SK-N-SH (cell line): ENCODE data around the gene USP2. TPM values are rescaled to one million over a fixed set of nuclear protein-coding genes. Genes with fewer than 3 reads are reported as not detected.

ENCODE experiments used
- CTCF ChIA-PET: fragments of 300-600, 350-600 bp; formaldehyde crosslinking; extraction: SDS; loops from one replicate; lab custom pipeline; 2021; lab: Yijun Ruan, JAX
- POLR2A ChIA-PET: fragments of 350-600 bp; sonication (Branson Sonifier 250); formaldehyde crosslinking; extraction: SDS; loops from one replicate; lab custom pipeline; 2020; ENCODE audit warnings: antibody characterized with exemption, inconsistent platforms; lab: Yijun Ruan, JAX
- DNase-seq: peaks from one replicate; pipeline ENCODE4 v3.0.0; 2012
- H2AFZ ChIP-seq: fragments of 200-600 bp; sonication (generic); 2 replicates; pipeline ENCODE4 v1.8.1; 2016; ENCODE audit warnings: antibody characterized with exemption, mild to moderate bottlenecking, low read depth
- H3F3A ChIP-seq: fragments of 200-600 bp; sonication (generic); replicated peaks from 2 replicates; pipeline ENCODE3; 2016; ENCODE audit warnings: antibody characterized with exemption, mild to moderate bottlenecking; ENCODE audit not compliant: insufficient read depth
- H3K27ac ChIP-seq, 2 experiments: fragments of 200-500 bp in 1 of 2; fragments of 200-600 bp in 1 of 2; sonication (Bioruptor generic) in 1 of 2; sonication (generic), shearing (Covaris generic) in 1 of 2; 2 replicates each; pipeline versions ENCODE4 v1.5.1 to v1.6.1; 2014 to 2016; ENCODE audit warnings: low read depth in 2 of 2, inconsistent platforms in 1 of 2, low read length in 1 of 2, mild to moderate bottlenecking in 1 of 2, mixed read lengths in 1 of 2
- H3K27me3 ChIP-seq: fragments of 200-600 bp; sonication (generic), shearing (Covaris generic); 2 replicates; pipeline ENCODE4 v1.6.1; 2016; ENCODE audit warnings: mixed run types; ENCODE audit not compliant: insufficient read depth
- H3K36me3 ChIP-seq, 2 experiments: fragments of 200-500 bp in 1 of 2; fragments of 200-600 bp in 1 of 2; sonication (Bioruptor generic) in 1 of 2; sonication (generic) in 1 of 2; replicated peaks in 1 of 2; 2 replicates each; pipeline versions ENCODE3 to v1.5.1; 2014 to 2016; ENCODE audit warnings: low read length in 1 of 2, mild to moderate bottlenecking in 1 of 2; ENCODE audit not compliant: insufficient read depth in 2 of 2, control insufficient read depth in 1 of 2
- H3K4me1 ChIP-seq, 2 experiments: fragments of 200-500 bp in 1 of 2; fragments of 200-600 bp in 1 of 2; sonication (Bioruptor generic) in 1 of 2; sonication (generic), shearing (Covaris generic) in 1 of 2; 2 replicates each; pipeline versions ENCODE4 v1.5.1 to v1.6.1; 2014 to 2016; ENCODE audit warnings: low read depth in 1 of 2, low read length in 1 of 2, mixed run types in 1 of 2; ENCODE audit not compliant: insufficient read depth in 2 of 2, control insufficient read depth in 1 of 2
- H3K4me2 ChIP-seq: fragments of 200-600 bp; sonication (generic), shearing (Covaris generic); 2 replicates; pipeline ENCODE4 v1.6.1; 2017; ENCODE audit warnings: mixed run types
- H3K4me3 ChIP-seq, 2 experiments: fragments of 200-500 bp in 1 of 2; fragments of 200-600 bp in 1 of 2; sonication (Bioruptor generic) in 1 of 2; sonication (generic), shearing (Covaris generic) in 1 of 2; 2 replicates each; pipeline versions ENCODE4 v1.5.1 to v1.8.1; 2014 to 2016; ENCODE audit warnings: low read depth in 2 of 2, inconsistent platforms in 1 of 2, low read length in 1 of 2, mild to moderate bottlenecking in 1 of 2, mixed read lengths in 1 of 2, moderate library complexity in 1 of 2
- H3K79me2 ChIP-seq: fragments of 200-600 bp; sonication (generic); 2 replicates; pipeline ENCODE4 v1.8.1; 2017; ENCODE audit warnings: mild to moderate bottlenecking; ENCODE audit not compliant: insufficient read depth
- H3K9ac ChIP-seq: fragments of 200-600 bp; sonication (generic); 2 replicates; pipeline ENCODE4 v1.6.1; 2017; ENCODE audit warnings: mixed run types
- H3K9me2 ChIP-seq: fragments of 200-600 bp; sonication (generic); 2 replicates; pipeline ENCODE4 v1.6.1; 2017; ENCODE audit warnings: mixed run types
- H3K9me3 ChIP-seq: fragments of 200-600 bp; sonication (generic); 2 replicates; pipeline ENCODE4 v1.6.1; 2017; ENCODE audit warnings: mixed run types, mild to moderate bottlenecking, moderate library complexity
- H4K20me1 ChIP-seq: fragments of 200-600 bp; sonication (generic); 2 replicates; pipeline ENCODE4 v1.6.1; 2017; ENCODE audit warnings: mild to moderate bottlenecking, mixed run types; ENCODE audit not compliant: insufficient read depth
- EZH2phosphoT487 ChIP-seq: fragments of 200-600 bp; sonication (generic); IDR thresholded peaks from 2 replicates; pipeline ENCODE4 v1.6.1; 2017; ENCODE audit warnings: low read depth, mixed run types, mild to moderate bottlenecking, antibody characterized with exemption, moderate library complexity, borderline replicate concordance
- FOXM1 ChIP-seq: IDR thresholded peaks from 2 replicates; pipeline ENCODE4 v1.4.0; 2012; ENCODE audit warnings: low read depth, mild to moderate bottlenecking
- GATA2 ChIP-seq: sonication (generic); formaldehyde crosslinking; IDR thresholded peaks from 2 replicates; pipeline ENCODE4 v1.5.0; 2020; ENCODE audit warnings: mild to moderate bottlenecking, missing genetic modification reagents
- JUND ChIP-seq: IDR thresholded peaks from 2 replicates; pipeline ENCODE4 v1.4.0; 2012
- MAX ChIP-seq: IDR thresholded peaks from 2 replicates; pipeline ENCODE4 v1.4.0; 2012; ENCODE audit warnings: low read depth
- MEF2A ChIP-seq: IDR thresholded peaks from 2 replicates; pipeline ENCODE4 v1.4.0; 2012; ENCODE audit warnings: low read depth, borderline replicate concordance
- PBX3 ChIP-seq: IDR thresholded peaks from 2 replicates; pipeline ENCODE4; 2012
- RAD21 ChIP-seq: IDR thresholded peaks from 2 replicates; pipeline ENCODE4 v1.6.1; 2012; ENCODE audit warnings: mild to moderate bottlenecking, low read length
- REST ChIP-seq: IDR thresholded peaks from 2 replicates; pipeline ENCODE4 v1.6.1; 2012; ENCODE audit warnings: mild to moderate bottlenecking, low read depth, low read length, moderate library complexity
- RFX5 ChIP-seq: IDR thresholded peaks from 2 replicates; pipeline ENCODE4 v1.6.1; 2012; ENCODE audit warnings: mild to moderate bottlenecking, improper control_type of control experiment, low read length
- SMC3 ChIP-seq: IDR thresholded peaks from 2 replicates; pipeline ENCODE4 v1.6.1; 2012; ENCODE audit warnings: low read depth, low read length, improper control_type of control experiment
- TEAD4 ChIP-seq: IDR thresholded peaks from 2 replicates; pipeline ENCODE4 v1.4.0; 2012; ENCODE audit warnings: mild to moderate bottlenecking, borderline replicate concordance; ENCODE audit not compliant: insufficient read depth
- USF1 ChIP-seq: IDR thresholded peaks from 2 replicates; pipeline ENCODE4 v1.4.0; 2012; ENCODE audit warnings: low read depth, borderline replicate concordance
- YY1 ChIP-seq: IDR thresholded peaks from 2 replicates; pipeline ENCODE4 v1.4.0; 2012; ENCODE audit warnings: low read depth, mild to moderate bottlenecking
- WGBS: methylation state at CpG from one replicate; pipeline ENCODE4 v1.1.6; 2017; ENCODE audit warnings: low lambda C conversion rate; 5-methylcytosine and 5-hydroxymethylcytosine counted together
- polyA plus RNA-seq, 3 experiments: library from polyadenylated mRNA; depleted of rRNA; stranded (reverse); fragments of >200 nt; gene quantifications; 2 replicates each; pipeline ENCODE4 v1.2.3, GENCODE V29; 2012
- TF ChIP-seq, protein P1 (sequence below): IDR thresholded peaks from 2 replicates; pipeline ENCODE4 v1.4.0; 2012; ENCODE audit warnings: low read depth, borderline replicate concordance
- TF ChIP-seq, protein P2 (sequence below): fragments of 150-350 bp; IDR thresholded peaks from 2 replicates; pipeline ENCODE4 v1.6.1; 2016; ENCODE audit warnings: mild to moderate bottlenecking, low read depth, low read length

Gene USP2
- polyA plus RNA-seq, 1 of the 3 experiments (the other 2 are of a cell fraction), result 0.97 TPM

DNA sequence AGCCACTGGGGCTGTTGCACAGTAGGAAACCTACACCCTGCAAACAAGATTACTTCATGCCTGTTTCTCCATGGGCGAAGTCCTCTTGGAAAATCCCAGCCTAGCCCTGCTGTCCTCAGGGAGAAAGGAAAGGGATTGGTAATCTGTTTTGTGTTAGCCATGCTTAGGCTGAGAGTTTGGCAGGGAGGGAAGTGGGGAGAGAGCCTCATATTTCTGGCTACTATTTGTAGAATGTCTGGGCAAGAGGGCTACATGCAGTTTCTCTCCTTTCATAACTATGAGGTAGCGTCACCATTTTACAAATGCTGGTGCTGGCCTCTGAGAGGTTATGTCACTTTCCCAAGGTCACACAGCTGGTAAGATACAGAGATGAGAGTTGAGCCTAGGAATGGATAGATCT lies 34.2 kb downstream of the USP2 start:
- H3K4me1 ChIP-seq, result peaks cover 0 to 9% of the 10 kb centered on the region in 2 experiments; a peak in 1 of 4 replicates
- no peak overlapping the region for H2AFZ ChIP-seq
- H3K9me2 ChIP-seq, result no peaks in the 10 kb centered on the region
- no peak overlapping the region for H3K9ac ChIP-seq
- DNase-seq, result no peak
- H3K27ac ChIP-seq, result no peak overlapping the region
- H3F3A ChIP-seq, result no peaks in the 10 kb centered on the region
- H3K79me2 ChIP-seq, result no peaks in the 10 kb centered on the region
- ChIA-PET POLR2A (no interaction called here), CTCF (interaction anchor here (1.6 to 11.0 kb wide), 5 partner anchors 9 to 133 kb away, joined by 3 to 90 read pairs (median 42); no protein-coding TSS in a partner anchor)
- H3K36me3 ChIP-seq, result no peaks in the 10 kb centered on the region
- H3K4me3 ChIP-seq, result no peak overlapping the region
- TF ChIP-seq, protein P1, sequence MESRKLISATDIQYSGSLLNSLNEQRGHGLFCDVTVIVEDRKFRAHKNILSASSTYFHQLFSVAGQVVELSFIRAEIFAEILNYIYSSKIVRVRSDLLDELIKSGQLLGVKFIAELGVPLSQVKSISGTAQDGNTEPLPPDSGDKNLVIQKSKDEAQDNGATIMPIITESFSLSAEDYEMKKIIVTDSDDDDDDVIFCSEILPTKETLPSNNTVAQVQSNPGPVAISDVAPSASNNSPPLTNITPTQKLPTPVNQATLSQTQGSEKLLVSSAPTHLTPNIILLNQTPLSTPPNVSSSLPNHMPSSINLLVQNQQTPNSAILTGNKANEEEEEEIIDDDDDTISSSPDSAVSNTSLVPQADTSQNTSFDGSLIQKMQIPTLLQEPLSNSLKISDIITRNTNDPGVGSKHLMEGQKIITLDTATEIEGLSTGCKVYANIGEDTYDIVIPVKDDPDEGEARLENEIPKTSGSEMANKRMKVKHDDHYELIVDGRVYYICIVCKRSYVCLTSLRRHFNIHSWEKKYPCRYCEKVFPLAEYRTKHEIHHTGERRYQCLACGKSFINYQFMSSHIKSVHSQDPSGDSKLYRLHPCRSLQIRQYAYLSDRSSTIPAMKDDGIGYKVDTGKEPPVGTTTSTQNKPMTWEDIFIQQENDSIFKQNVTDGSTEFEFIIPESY, result no peak
- TF ChIP-seq, protein P2, sequence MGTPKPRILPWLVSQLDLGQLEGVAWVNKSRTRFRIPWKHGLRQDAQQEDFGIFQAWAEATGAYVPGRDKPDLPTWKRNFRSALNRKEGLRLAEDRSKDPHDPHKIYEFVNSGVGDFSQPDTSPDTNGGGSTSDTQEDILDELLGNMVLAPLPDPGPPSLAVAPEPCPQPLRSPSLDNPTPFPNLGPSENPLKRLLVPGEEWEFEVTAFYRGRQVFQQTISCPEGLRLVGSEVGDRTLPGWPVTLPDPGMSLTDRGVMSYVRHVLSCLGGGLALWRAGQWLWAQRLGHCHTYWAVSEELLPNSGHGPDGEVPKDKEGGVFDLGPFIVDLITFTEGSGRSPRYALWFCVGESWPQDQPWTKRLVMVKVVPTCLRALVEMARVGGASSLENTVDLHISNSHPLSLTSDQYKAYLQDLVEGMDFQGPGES, result no peak
- no peak for TF ChIP-seq MEF2A
- TF ChIP-seq EZH2phosphoT487, result no peak
- no peak for TF ChIP-seq REST
- TF ChIP-seq FOXM1, result no peak
- TF ChIP-seq SMC3, result no peak
- TF ChIP-seq RAD21, result no peak
- TF ChIP-seq PBX3, result no peak
- TF ChIP-seq MAX, result no peak
- TF ChIP-seq GATA2 (CRISPR knock-in tag), result no peak
- no peak for TF ChIP-seq USF1
- no peak for TF ChIP-seq TEAD4
- no peak for TF ChIP-seq RFX5
- TF ChIP-seq JUND, result no peak
- TF ChIP-seq YY1, result no peak
- no peaks in the 10 kb centered on the region; the same call in 1 of the 2 replicates for H3K27me3 ChIP-seq
- WGBS, result 62% methylated on average over 2 of the region's 2 CpGs
- no peak overlapping the region for H3K4me2 ChIP-seq
- no peaks in the 10 kb centered on the region for H3K9me3 ChIP-seq
- H4K20me1 ChIP-seq, result no peaks in the 10 kb centered on the region
